ENCODE data around the gene NALCN.

NALCN gene

GRCh38 chr13:101123028-101123427 lies 293.3 kb downstream of the NALCN start:
- DNase-seq (ENCODE audit: low spot score), result no peak

DNA sequence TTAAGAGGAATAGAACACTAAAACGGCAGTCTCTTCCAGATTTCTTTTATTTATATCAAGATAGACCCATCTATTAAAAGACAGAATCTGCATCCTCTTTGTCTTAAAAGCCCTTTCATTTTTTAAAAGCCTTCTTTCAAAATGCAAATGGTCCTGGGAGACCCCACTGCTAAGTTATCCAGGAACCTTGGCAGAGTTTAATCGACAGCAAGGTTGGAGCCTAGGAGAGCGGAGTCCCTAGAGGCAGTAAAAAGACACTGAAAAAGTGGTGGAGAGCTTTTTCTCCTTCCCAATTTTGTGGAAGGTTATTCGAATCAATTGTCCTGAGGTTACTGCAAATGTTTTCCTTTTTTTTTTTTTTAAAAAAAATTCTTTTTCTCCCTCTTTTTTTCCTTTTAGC lies 294.7 kb downstream of the NALCN start:
- DNase-seq (ENCODE audit: low spot score), result no peak

- no peak for DNase-seq (ENCODE audit: low spot score)
Observed at GRCh38 chr13:101120007-101120406, 296.3 kb downstream of the NALCN start.

GRCh38 chr13:101116826-101117225 lies 299.5 kb downstream of the NALCN start:
- no peak for DNase-seq (ENCODE audit: low spot score)

- DNase-seq (ENCODE audit: low spot score), result no peak
Observed at GRCh38 chr13:101116341-101116740, 300.0 kb downstream of the NALCN start.

GRCh38 chr13:101115762-101116171 lies 300.5 kb downstream of the NALCN start:
- no peak for DNase-seq (ENCODE audit: low spot score)

GRCh38 chr13:101111894-101112293 lies 304.4 kb downstream of the NALCN start:
- no peak for DNase-seq (ENCODE audit: low spot score)

DNA sequence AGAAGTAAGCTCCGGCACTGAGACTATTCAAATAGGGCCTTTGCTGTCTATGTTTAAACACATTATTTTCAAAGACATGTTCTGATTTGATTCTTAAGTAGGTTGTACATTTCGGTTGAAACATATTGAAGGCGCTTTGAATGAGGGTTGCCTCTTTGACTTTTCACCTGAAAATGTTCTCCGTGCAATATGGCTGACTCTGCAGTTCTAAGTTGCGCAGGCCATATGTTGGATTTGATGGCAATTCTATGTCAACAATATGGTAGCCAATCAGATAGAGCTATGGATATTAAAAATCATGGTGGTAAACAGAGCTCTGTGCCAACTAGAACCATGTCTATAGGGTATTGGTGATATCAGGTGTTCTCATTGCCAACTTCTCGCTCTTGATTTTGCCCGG lies 307.3 kb downstream of the NALCN start:
- DNase-seq (ENCODE audit: low spot score), result no peak

- DNase-seq (ENCODE audit: low spot score), result no peak
Observed at GRCh38 chr13:101098873-101099272, 317.4 kb downstream of the NALCN start.

GRCh38 chr13:101092985-101093384 lies 323.3 kb downstream of the NALCN start:
- DNase-seq (ENCODE audit: low spot score), result no peak

GRCh38 chr13:101090287-101090686 lies 326.0 kb downstream of the NALCN start:
- DNase-seq (ENCODE audit: low spot score), result no peak

GRCh38 chr13:101085551-101085950 lies 330.8 kb downstream of the NALCN start:
- no peak for DNase-seq (ENCODE audit: low spot score)

GRCh38 chr13:101082441-101082840 lies 333.9 kb downstream of the NALCN start:
- DNase-seq (ENCODE audit: low spot score), result no peak

GRCh38 chr13:101080616-101081015 lies 335.7 kb downstream of the NALCN start:
- DNase-seq (ENCODE audit: low spot score), result no peak

GRCh38 chr13:101065329-101065728 lies 351.0 kb downstream of the NALCN start:
- DNase-seq (ENCODE audit: low spot score), result no peak

- no peak for DNase-seq (ENCODE audit: low spot score)
Observed at GRCh38 chr13:101059793-101060192, 356.5 kb downstream of the NALCN start.

- DNase-seq (ENCODE audit: low spot score), result no peak
Observed at GRCh38 chr13:101058841-101059240, 357.5 kb downstream of the NALCN start.

DNA sequence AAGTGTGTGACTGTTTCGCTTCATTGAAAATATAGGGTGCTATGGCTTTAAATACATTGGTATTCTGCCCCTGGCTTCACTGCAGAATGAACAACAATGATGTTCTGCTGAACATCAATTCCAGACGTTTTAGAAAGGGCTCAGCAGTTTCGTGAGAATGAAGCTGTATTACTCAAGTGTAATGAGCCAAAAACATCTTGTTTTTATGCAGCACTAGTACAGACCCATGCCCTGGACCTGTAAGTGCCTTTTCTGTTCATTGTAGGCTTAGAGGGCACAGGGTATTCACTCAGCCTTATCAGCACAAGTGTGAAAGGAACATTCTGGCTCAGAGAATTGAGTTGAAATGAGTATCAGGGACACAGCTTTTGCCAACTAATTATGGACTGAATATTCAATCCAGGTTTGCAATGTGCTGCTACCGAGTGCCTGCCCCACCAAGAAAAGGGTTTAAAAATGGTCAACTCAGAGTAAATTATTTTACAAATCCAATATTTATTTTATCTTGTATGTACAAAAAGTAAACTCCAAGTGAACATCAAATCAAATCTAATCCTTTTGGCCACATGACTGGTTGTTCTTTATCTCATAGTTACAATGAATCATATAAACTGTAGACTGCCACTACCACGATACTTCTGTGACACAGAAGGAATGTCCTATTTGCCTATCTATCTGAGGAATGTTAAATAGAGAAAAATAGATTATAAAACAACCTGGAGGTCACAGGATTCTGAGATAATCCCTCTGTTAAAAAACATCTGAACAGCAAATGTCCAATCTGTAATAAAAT lies 362.8 kb downstream of the NALCN start:
- no peak for DNase-seq (ENCODE audit: low spot score)

- no peak for DNase-seq (ENCODE audit: low spot score)
Observed at GRCh38 chr13:101049166-101049850, 367.0 kb downstream of the NALCN start.

- no peak for DNase-seq (ENCODE audit: low spot score)
Observed at GRCh38 chr13:101036546-101036945, 379.8 kb downstream of the NALCN start.

GRCh38 chr13:101035119-101035620 lies 381.1 kb downstream of the NALCN start:
- no peak for DNase-seq (ENCODE audit: low spot score)

GRCh38 chr13:101026736-101027398 lies 389.4 kb downstream of the NALCN start:
- no peak for DNase-seq (ENCODE audit: low spot score)

GRCh38 chr13:101026328-101026727 lies 390.0 kb downstream of the NALCN start:
- no peak for DNase-seq (ENCODE audit: low spot score)
